Large intestine (tissue), 3 donors: ENCODE measurements around the gene MAN2B2. TPM values are rescaled to one million over a fixed set of nuclear protein-coding genes. Genes with fewer than 3 reads are reported as not detected.

Source experiments
- DNase-seq, 2 donors: peaks; one replicate each; pipeline versions ENCODE4 v3.0.0 to v3.0.0-alpha.2; 2013
- H3K27ac ChIP-seq: one replicate; pipeline ENCODE4 v1.5.1; 2013; ENCODE audit warnings: low read length
- H3K27me3 ChIP-seq: 2 replicates; pipeline ENCODE4 v1.6.1; 2013; ENCODE audit warnings: low read length; ENCODE audit not compliant: control insufficient read depth, insufficient read depth
- H3K36me3 ChIP-seq: 2 replicates; pipeline ENCODE4 v1.6.1; 2013; ENCODE audit warnings: low read length; ENCODE audit not compliant: control insufficient read depth, insufficient read depth
- H3K4me1 ChIP-seq: one replicate; pipeline ENCODE4 v1.6.1; 2013; ENCODE audit warnings: low read length; ENCODE audit not compliant: control insufficient read depth, insufficient read depth
- H3K4me3 ChIP-seq: one replicate; pipeline ENCODE4 v1.5.1; 2013; ENCODE audit warnings: low read length
- H3K9me3 ChIP-seq: one replicate; pipeline ENCODE4 v1.6.1; 2013; ENCODE audit warnings: mild to moderate bottlenecking, low read depth, low read length, moderate library complexity; ENCODE audit not compliant: control insufficient read depth
- WGBS: methylation state at CpG from one replicate; pipeline ENCODE4 v1.1.5; 2013; ENCODE audit warnings: low lambda C conversion rate; ENCODE audit not compliant: insufficient coverage; 5-methylcytosine and 5-hydroxymethylcytosine counted together
- polyA plus RNA-seq: library from polyadenylated mRNA; unstranded; fragments of 120-200 nt; gene quantifications from one replicate; pipeline ENCODE4 v1.2.1, GENCODE V29; 2013

MAN2B2 gene
- polyA plus RNA-seq, 1 donor, result 18.2 TPM

DNA sequence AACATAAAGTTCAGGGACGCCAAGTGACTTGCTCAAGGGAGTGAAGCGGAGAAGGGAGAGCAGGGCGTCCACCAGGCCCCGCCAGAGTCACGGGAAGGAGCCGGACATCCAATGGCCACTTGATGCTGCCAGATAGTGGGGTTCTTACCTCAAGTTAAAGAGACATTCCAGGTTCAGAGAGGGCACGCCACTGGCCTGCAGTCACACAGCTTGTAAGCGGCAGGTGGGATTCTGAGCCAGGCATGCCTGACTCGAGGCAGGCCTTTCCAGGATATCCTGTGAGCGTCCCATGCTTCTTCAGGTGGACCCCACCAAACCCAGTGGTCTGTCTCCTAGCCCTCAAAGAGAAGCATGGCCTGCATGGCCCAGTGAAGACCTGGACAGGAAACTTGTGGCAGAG is 2.4 kb downstream of the MAN2B2 start:
- no peaks in the 10 kb centered on the region for H3K9me3 ChIP-seq
- no peak for DNase-seq
- H3K27me3 ChIP-seq, result peaks cover 18% of the 10 kb centered on the region
- H3K27ac ChIP-seq, result no peak overlapping the region
- peaks cover 31% of the 10 kb centered on the region for H3K36me3 ChIP-seq
- H3K4me1 ChIP-seq, result peaks cover 7% of the 10 kb centered on the region
- no CpG with 5 or more reads among the region's 10 CpGs for WGBS
- no peak overlapping the region for H3K4me3 ChIP-seq

DNA sequence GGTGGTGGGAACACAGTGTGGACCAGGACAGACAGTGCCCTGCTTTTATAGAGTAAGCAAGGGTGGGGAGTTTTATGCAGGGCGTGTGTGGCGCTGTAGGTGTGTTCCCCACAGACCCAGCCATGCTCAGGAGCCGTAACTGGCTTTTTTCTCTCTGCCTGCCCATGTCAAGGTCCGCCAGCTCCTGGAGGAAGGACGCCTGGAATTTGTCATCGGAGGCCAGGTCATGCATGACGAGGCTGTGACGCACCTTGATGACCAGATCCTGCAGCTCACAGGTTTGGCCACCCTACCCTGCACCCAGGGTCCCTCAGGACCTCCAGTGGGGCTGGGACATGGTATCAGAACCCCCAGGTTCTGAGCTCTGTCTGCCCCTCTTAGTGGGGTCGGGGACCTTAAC is 3.2 kb downstream of the MAN2B2 start:
- no peak overlapping the region for H3K27ac ChIP-seq
- WGBS, result no CpG with 5 or more reads among the region's 9 CpGs

DNA sequence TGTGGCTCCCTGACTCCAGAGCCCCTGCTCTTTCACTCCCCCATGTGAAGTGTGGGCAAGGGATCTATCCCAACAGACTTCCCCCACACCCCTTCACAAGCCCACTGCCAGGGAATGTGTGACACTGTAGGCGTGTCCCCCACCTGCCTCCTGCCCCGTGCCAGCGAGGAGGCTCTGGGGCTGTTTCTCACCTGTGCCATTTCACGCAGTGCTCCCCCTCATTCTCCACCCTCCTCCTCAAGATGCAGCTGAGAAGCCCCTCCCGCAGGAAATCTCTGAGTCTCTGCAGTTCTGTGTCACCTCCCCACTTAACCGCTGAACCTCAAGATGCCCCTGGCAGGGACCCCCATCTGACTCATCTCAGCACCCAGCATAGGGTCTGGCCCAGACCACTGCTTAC is 5.4 kb downstream of the MAN2B2 start:
- WGBS, result no CpG with 5 or more reads among the region's 6 CpGs
- H3K27ac ChIP-seq, result no peak overlapping the region

More for the DNA sequence above, 3.2 kb downstream of the MAN2B2 start:
- Histone ChIP-seq H3K9me3 (no peaks in the 10 kb centered on the region), H3K27me3 (peaks cover 10% of the 10 kb centered on the region), H3K4me3 (no peak overlapping the region), H3K4me1 (peaks cover 7% of the 10 kb centered on the region), H3K36me3 (peaks cover 31% of the 10 kb centered on the region)
- DNase-seq, result no peak

DNA sequence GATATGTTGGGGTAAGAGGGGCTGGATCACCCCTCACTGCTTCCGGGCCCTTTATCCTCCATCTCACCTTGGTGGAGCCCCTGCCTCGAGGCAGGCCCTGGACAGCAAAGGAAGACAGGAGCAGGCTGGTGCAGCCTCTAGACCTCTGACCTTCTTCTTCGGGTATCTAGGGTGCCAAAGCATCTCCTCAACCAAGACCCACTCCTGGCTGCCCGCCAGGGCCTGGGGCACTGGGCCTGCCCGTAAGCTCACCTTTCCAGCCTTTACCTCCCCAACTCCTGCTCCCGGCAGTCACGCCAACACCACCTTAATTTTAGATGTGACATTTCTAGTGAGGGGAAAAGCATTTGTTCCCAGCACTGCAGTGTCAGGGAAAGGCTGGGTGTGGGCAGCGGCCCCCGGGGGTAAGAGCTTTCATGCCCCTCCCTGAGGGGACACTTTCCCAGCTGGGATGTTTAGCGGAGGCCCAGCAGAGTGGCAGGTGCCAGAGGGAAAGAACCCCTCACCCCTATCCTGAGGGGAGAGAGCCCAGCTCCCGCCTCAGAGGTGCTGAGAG is 6.7 kb downstream of the MAN2B2 start:
- DNase-seq, result no peak

More for the DNA sequence above, 5.4 kb downstream of the MAN2B2 start:
- Histone ChIP-seq H3K27me3 (no peaks in the 10 kb centered on the region), H3K9me3 (no peaks in the 10 kb centered on the region), H3K36me3 (peaks cover 33% of the 10 kb centered on the region), H3K4me3 (no peak overlapping the region), H3K4me1 (peaks cover 6% of the 10 kb centered on the region)
- DNase-seq, result no peak

DNA sequence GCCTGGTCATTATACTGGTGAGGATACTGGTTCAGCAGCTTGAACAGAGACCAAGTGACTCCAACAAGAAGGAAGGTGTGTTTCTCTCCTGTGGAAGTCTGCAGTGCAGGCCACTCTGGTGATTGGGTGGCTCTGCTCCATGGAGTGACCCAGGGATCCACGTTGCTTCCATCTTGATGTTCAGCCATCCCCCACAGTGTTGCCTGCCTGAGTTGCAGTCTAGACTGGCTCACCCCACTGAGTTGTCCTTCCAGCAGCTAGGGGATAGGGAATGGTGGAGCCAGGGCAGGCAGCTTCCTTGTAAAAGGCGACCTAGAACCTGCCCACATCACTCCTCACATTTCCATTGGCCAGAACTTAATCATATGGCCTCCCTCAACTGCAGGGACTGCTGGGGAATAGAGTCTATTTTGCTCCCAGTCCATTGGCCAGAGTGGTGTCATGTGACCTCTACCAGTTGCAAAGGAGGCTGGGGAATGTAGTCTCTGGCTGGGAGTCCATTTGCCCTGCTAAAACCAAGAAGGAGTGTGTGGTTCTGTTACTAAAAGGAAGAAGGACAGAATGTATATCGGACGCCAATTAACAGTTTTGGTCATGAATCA is 8.0 kb downstream of the MAN2B2 start:
- Histone ChIP-seq H3K9me3 (no peaks in the 10 kb centered on the region), H3K4me3 (no peak overlapping the region), H3K27me3 (no peaks in the 10 kb centered on the region), H3K27ac (no peak overlapping the region), H3K4me1 (no peaks in the 10 kb centered on the region), H3K36me3 (peaks cover 33% of the 10 kb centered on the region)
- no CpG with 5 or more reads among the region's 4 CpGs for WGBS
- no peak for DNase-seq

More for the DNA sequence above, 6.7 kb downstream of the MAN2B2 start:
- Histone ChIP-seq H3K36me3 (peaks cover 33% of the 10 kb centered on the region), H3K9me3 (no peaks in the 10 kb centered on the region), H3K27ac (no peak overlapping the region), H3K27me3 (no peaks in the 10 kb centered on the region), H3K4me1 (no peaks in the 10 kb centered on the region), H3K4me3 (no peak overlapping the region)
- no CpG with 5 or more reads among the region's 11 CpGs for WGBS

DNA sequence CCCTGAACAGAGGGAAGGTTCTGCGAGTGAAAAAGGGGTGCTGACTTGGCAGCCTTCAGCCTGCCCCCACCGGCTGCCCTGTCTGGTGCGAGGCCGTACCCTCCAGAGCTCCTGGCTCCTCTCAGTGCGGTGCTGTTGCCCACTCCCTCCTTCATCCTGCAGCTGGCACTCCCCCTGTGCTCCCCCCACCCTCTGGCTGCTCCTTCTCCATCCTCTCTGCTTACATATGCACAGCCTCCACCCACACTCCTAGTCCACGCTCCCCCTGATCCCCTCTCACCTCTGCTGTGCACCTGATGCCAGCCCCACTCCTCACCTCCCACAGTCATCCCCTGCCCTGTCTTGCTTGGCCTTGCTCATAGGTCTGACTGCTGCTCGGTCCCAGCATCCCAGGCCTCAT is 9.9 kb downstream of the MAN2B2 start:
- Histone ChIP-seq H3K4me3 (no peak overlapping the region), H3K27ac (no peak overlapping the region), H3K4me1 (no peaks in the 10 kb centered on the region), H3K27me3 (no peaks in the 10 kb centered on the region), H3K36me3 (peaks cover 18% of the 10 kb centered on the region), H3K9me3 (no peaks in the 10 kb centered on the region)
- DNase-seq, result no peak
- WGBS, result 100% methylated on average over 1 of the region's 7 CpGs

DNA sequence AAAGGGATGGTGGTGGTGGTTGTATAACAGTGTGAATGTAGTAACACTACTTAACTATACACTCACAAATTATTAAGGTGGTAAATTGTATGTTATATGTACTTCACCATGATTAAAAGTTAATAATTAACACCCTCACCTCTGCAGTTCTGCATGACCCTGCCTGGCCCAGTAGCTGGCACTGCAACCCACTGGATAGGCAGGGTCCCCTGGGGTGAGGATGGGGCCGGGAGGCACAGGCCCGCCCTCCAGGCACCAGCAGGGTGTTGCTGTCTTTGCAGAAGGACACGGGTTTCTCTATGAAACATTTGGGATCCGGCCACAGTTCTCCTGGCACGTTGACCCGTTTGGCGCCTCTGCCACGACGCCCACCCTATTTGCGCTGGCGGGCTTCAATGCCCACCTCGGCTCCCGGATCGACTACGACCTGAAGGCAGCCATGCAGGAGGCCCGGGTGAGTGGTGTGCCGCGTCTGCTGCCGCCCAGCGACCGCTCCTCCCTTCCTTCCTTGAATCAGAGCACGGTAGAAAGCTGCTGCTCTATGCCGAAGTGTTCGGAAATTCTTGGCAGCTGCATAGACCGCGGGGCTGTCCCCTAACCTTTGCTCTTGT is 11.8 kb downstream of the MAN2B2 start:
- no peak overlapping the region for H3K27ac ChIP-seq
- no peaks in the 10 kb centered on the region for H3K4me1 ChIP-seq
- DNase-seq, result no peak
- H3K27me3 ChIP-seq, result no peaks in the 10 kb centered on the region
- WGBS, result 80% methylated on average over 1 of the region's 26 CpGs
- no peak overlapping the region for H3K4me3 ChIP-seq
- no peaks in the 10 kb centered on the region for H3K9me3 ChIP-seq
- peaks cover 8% of the 10 kb centered on the region for H3K36me3 ChIP-seq

DNA sequence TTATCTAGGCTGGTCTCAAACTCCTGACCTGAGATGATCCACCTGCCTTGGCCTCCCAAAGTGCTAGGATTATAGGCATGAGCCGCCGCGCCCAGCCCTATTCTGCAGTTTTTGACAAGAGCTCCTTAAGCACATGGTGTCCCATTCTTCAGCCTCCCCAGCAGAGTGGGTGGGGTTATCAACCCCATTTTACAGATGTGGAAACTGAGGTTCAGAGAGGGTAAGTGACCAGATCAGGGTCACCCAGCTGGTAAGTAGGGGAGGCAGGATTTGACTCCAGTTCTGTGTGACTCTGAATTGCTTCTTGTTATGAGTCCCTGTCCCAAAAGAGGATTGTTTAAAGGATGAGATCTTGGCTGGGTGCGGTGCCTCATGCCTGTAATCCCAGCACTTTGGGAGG is 14.5 kb downstream of the MAN2B2 start:
- Histone ChIP-seq H3K27me3 (no peaks in the 10 kb centered on the region), H3K4me3 (no peak overlapping the region), H3K4me1 (no peaks in the 10 kb centered on the region), H3K9me3 (no peaks in the 10 kb centered on the region), H3K36me3 (peaks cover 11% of the 10 kb centered on the region), H3K27ac (no peak overlapping the region)
- DNase-seq, result no peak
- WGBS, result no CpG with 5 or more reads among the region's 4 CpGs

DNA sequence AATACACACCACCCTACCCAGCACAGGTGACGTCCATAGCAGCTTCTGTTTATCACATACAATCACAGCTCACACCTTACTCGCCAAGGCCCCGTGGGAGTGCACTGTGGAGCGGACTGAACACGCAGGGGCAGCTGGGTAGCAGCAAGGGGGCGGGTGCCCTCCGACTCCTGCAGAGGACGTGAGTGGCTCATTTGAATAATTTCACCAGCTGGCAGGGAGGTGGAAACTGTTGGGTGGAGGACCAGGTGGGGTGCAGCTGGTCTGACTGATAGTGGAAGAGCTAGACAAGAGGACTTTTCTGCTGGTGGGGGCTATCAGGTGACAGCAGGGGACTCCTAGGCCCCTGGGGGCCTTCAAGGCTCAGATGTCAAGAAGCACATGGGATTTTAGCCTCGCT is 16.3 kb downstream of the MAN2B2 start:
- Histone ChIP-seq H3K4me1 (no peaks in the 10 kb centered on the region), H3K27ac (no peak overlapping the region), H3K4me3 (no peak overlapping the region), H3K36me3 (peaks cover 15% of the 10 kb centered on the region), H3K27me3 (no peaks in the 10 kb centered on the region), H3K9me3 (no peaks in the 10 kb centered on the region)
- 80% methylated on average over 1 of the region's 9 CpGs for WGBS
- no peak for DNase-seq

DNA sequence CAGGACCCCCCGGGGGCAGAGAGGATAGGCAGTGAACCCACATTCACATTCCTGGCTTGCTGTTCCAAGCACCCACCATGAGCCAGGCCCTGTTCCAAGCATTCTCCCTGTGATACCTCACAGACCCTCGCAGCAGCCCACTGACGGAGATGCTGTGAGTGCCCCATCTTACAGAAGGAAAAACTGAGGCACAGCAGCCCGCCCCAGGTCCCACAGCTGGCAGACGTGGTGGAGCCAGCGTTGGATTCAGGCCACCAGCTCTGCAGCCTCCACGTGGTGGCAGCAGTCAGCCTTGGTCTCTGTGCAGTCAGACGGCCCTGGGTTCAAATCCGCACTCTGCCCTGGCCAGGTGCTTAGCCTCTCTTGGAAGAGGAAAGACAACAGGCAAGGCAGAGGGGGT is 16.8 kb downstream of the MAN2B2 start:
- Histone ChIP-seq H3K27me3 (no peaks in the 10 kb centered on the region), H3K4me3 (no peak overlapping the region), H3K4me1 (no peaks in the 10 kb centered on the region), H3K9me3 (no peaks in the 10 kb centered on the region), H3K27ac (no peak overlapping the region), H3K36me3 (peaks cover 15% of the 10 kb centered on the region)
- no CpG with 5 or more reads among the region's 9 CpGs for WGBS
- no peak for DNase-seq
